Gastrocnemius medialis (tissue), 4 donors: ENCODE data around the gene CBLL1.

Experiments used
- CTCF ChIP-seq, 5 experiments: fragments of 450-650 bp in 3 of 5; fragments of 200-600 bp in 2 of 5; sonication (generic) in 2 of 5; IDR thresholded peaks in 4 of 5; conservative IDR thresholded peaks in 1 of 5; 1 replicate in 4 of 5; 2 replicates in 1 of 5; pipeline ENCODE4 v1.5.1; 2016 to 2019; ENCODE audit warnings: antibody characterized with exemption in 5 of 5, mild to moderate bottlenecking in 3 of 5, moderate library complexity in 3 of 5
- POLR2A ChIP-seq, 2 donors: fragments of 450-650 bp; IDR thresholded peaks; one replicate each; pipeline ENCODE4 v1.6.1; 2017; ENCODE audit warnings: antibody characterized with exemption in 2 of 2, mild to moderate bottlenecking in 2 of 2, moderate library complexity in 2 of 2

GRCh38 chr7:107712896-107713295 lies 31.0 kb upstream of the CBLL1 start:
- TF ChIP-seq CTCF (IDR thresholded peaks at IDR 0.05 in 4 of 5, conservative IDR thresholded peaks at IDR 0.05 in 1 of 5) (no peak), POLR2A (IDR thresholded peaks at IDR 0.05) (no peak)
